Neural cell (in vitro differentiated cells): ENCODE results near the gene ZNF207.

Experiments used
- EP300 ChIP-seq: fragments of 450-650 bp; conservative IDR thresholded peaks from 2 replicates; pipeline ENCODE4 v1.6.1; 2014; ENCODE audit warnings: antibody characterized with exemption, mild to moderate bottlenecking, moderate library complexity; ENCODE audit not compliant: poor library complexity, severe bottlenecking
- EZH2 ChIP-seq: fragments of 200-600, 300-800 bp; shearing (Covaris generic), sonication (generic); IDR thresholded peaks from 2 replicates; pipeline ENCODE4 v1.6.1; 2014; ENCODE audit warnings: antibody characterized with exemption, low read length, borderline replicate concordance, mild to moderate bottlenecking; ENCODE audit not compliant: insufficient read depth, poor library complexity, severe bottlenecking
- TF ChIP-seq, protein P1 (sequence below): fragments of 450-650 bp; IDR thresholded peaks from 2 replicates; pipeline ENCODE4 v1.5.1; 2014; ENCODE audit warnings: antibody characterized with exemption, mild to moderate bottlenecking, moderate library complexity; ENCODE audit not compliant: poor library complexity, severe bottlenecking

DNA sequence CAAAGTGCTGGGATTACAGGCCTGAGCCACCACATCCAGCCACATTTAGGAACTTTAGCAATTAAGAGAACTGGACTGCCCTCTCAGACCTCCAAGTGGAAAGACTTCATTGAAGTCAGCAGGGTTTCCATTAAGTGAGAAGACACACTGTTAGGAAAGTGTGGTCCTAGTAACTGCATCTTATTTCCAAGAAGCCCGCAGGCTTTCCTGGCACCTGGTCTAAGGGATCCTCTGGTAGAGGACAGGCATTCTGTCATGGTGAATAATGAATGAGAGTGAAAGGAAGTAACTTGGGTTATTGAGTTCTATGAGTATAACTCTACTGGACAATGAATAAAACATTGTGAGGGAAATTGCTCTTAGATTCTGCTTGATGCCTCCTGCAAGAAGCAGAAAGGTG lies 22.0 kb upstream of the ZNF207 start:
- TF ChIP-seq, protein P1, sequence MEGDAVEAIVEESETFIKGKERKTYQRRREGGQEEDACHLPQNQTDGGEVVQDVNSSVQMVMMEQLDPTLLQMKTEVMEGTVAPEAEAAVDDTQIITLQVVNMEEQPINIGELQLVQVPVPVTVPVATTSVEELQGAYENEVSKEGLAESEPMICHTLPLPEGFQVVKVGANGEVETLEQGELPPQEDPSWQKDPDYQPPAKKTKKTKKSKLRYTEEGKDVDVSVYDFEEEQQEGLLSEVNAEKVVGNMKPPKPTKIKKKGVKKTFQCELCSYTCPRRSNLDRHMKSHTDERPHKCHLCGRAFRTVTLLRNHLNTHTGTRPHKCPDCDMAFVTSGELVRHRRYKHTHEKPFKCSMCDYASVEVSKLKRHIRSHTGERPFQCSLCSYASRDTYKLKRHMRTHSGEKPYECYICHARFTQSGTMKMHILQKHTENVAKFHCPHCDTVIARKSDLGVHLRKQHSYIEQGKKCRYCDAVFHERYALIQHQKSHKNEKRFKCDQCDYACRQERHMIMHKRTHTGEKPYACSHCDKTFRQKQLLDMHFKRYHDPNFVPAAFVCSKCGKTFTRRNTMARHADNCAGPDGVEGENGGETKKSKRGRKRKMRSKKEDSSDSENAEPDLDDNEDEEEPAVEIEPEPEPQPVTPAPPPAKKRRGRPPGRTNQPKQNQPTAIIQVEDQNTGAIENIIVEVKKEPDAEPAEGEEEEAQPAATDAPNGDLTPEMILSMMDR, result no peak
- TF ChIP-seq EZH2, result no peak
- TF ChIP-seq EP300, result no peak
